Activated T-cell treated with anti-CD3 and anti-CD28 coated beads for 24 hours (primary cell): ENCODE data around the gene PAM.
"Not testable (repeated sequence)": the region's sequence is repeated elsewhere in the genome, so short reads cannot be mapped to it uniquely, and the experiment has no call there.

Experiments used
- DNase-seq: peaks from one replicate; pipeline ENCODE4 v3.0.0-alpha.2; 2020; ENCODE audit warnings: low read depth

Gene PAM

DNA sequence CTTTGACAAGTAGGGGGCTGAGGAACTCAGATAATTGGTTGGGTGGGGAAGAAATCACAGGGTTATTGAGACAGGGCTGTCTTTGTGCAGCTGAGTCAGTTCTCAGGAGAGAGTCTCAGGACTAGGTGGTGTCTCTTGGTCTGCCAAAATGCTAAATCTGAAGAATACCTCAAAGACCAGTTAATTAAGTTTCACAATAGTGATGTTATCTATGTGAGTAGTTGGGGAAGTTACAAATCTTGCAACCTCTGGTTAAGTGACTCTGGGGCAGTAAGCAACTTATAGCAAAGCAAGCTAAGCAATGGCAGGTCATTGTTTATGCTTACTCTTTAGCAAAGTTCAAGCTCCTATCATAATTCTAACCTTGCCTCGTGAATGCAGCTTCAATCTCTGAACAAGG lies 311.2 kb downstream of the PAM start:
- DNase-seq = no peak

DNA sequence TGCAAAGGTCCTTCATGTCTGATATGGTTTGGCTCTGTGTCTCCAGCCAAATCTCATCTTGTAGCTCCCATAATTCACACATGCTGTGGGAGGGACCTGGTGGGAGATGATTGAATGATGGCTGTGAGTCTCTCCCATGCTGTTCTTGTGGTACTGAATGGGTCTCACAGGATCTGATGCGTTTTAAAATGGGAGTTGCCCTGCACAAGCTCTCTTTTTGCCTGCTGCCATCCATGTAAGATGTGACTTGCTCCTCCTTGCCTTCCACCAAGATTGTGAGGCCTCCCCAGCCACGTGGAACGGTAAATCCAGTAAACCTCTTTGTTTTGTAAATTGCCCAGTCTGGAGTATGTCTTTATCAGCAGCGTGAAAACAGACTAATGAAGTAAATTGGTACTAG lies 318.4 kb downstream of the PAM start:
- not testable (repeated sequence) for DNase-seq

DNA sequence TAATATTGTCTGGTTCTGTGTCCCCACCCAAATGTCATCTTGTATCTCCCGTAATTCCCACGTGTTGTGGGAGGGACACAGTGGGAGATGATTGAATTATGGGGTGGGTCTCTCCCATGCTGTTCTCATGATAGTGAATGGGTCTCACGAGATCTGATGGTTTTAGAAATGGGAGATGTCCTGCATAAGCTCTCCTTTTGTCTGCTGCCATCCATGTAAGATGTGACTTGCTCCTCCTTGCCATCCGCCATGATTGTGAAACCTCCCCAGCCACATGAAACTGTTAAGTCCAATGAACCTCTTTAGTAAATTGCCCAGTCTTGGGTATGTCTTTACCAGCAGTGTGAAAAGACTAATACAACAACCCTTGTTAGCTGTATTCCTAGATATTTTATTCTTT lies 320.3 kb downstream of the PAM start:
- no peak for DNase-seq
